Bronchial epithelial cell (primary cell): ENCODE results near the gene SCRN2. TPM values are rescaled to one million over a fixed set of nuclear protein-coding genes. Genes with fewer than 3 reads are reported as not detected.

ENCODE experiments used
- DNase-seq: peaks from one replicate; pipeline ENCODE4 v3.0.0-alpha.2; 2010; ENCODE audit warnings: low read depth
- FAIRE-seq: peaks from 2 replicates; lab custom pipeline; 2011; peaks lifted over from hg19 to GRCh38; lab: Jason Lieb, UNC
- H3K27me3 ChIP-seq: 2 replicates; pipeline ENCODE4 v1.5.1; 2011; ENCODE audit warnings: low read length; ENCODE audit not compliant: control insufficient read depth, insufficient read depth
- H3K36me3 ChIP-seq: 2 replicates; pipeline ENCODE4 v1.5.1; 2011; ENCODE audit warnings: low read length; ENCODE audit not compliant: control insufficient read depth, insufficient read depth
- H3K4me3 ChIP-seq: 2 replicates; pipeline ENCODE4 v1.5.1; 2011; ENCODE audit warnings: mild to moderate bottlenecking, low read depth, low read length, control low read depth
- total RNA-seq: library from RNA; depleted of rRNA; stranded (reverse); fragments of >200 nt; gene quantifications from 2 replicates; pipeline ENCODE4 v1.2.1, GENCODE V29; 2014
- TF ChIP-seq, protein P1 (sequence below): IDR thresholded peaks from 2 replicates; pipeline ENCODE4 v1.5.1; 2011; ENCODE audit warnings: mild to moderate bottlenecking, moderate library complexity, low read length, control low read depth, inconsistent platforms; ENCODE audit not compliant: insufficient read depth, severe bottlenecking

SCRN2 gene
- total RNA-seq, 1 donor from 2014 or later = 23.7 TPM

DNA sequence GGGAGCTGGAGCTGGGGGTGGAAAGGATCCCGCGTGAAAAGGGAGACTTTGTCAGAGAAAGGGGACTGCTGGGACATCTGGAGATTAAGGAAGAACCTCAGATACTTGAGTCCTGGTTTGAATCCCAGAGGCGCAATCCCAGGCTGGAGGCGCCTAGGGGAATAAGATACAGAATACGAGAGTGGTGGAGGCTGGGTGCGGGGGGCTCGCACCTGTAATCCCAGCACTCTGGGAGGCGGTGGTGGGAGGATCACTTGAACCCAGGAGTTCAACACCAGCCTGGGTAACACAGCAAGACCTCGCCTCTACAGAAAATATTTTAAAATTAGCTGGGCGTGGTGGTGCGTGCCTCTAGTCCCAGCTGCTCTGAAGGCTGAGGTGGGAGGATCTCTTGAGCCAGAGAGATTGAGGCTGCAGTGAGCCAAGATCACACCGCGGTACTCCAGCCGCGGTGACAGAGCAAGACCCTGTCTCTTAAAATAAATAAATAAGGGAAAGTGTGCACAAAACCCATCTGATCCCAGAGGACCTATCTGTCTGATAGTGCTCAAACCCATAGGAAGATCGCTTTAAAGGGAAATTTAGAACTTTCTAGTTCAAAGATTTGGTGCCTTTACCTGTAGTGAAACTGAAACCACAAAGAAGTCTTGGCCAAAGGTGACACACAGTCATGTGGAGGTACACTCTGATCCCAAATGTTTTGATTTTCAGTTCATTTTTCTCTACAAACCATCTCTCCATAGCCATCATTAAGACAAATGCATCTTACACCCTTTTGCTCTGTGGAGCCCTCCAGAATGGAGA, 617 bp upstream of the SCRN2 start:
- FAIRE-seq = no peak
- H3K36me3 ChIP-seq = peaks cover 4% of the 10 kb centered on the region
- DNase-seq = no peak
- H3K27me3 ChIP-seq = no peaks in the 10 kb centered on the region
- H3K4me3 ChIP-seq = peak overlapping the region; percentile 90
- TF ChIP-seq, protein P1, sequence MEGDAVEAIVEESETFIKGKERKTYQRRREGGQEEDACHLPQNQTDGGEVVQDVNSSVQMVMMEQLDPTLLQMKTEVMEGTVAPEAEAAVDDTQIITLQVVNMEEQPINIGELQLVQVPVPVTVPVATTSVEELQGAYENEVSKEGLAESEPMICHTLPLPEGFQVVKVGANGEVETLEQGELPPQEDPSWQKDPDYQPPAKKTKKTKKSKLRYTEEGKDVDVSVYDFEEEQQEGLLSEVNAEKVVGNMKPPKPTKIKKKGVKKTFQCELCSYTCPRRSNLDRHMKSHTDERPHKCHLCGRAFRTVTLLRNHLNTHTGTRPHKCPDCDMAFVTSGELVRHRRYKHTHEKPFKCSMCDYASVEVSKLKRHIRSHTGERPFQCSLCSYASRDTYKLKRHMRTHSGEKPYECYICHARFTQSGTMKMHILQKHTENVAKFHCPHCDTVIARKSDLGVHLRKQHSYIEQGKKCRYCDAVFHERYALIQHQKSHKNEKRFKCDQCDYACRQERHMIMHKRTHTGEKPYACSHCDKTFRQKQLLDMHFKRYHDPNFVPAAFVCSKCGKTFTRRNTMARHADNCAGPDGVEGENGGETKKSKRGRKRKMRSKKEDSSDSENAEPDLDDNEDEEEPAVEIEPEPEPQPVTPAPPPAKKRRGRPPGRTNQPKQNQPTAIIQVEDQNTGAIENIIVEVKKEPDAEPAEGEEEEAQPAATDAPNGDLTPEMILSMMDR = no peak

DNA sequence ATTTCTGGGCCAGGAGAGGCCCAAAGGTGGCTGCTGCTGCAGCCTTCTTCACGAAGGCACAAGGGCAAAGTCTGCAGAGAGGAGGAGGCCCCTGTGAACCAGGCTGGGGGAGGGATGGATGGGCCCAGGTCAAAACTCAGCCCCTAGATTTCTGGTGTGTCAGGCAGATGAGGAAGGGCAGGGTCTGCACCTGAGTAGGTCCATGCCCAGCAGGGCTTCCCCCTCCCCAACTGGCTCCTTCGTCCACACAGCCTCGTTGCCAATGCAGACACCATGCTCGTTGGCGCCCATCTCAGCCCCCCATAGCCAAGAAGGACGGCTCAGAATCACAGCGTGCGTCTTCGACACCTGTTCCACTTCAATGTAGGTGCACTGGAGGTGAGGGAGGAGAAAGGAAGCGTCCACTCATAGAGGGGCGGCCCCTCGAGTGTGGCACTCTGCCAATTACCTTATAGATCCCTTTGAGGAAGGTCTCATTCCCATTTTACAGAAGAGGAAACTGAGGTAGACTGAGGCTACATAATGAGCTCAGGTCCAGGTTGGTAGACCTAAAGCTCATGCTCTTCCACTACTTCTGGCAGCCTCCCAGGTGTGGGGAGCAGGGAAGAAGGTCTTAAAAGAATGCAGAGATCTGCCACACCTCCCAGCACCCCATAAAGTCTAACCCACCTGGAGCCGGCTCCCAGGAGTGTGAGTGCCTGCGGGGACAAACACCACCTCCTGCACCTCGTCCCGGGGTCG, 902 bp downstream of the SCRN2 start:
- FAIRE-seq (no peak), DNase-seq (no peak)
- TF ChIP-seq, protein P1 = no peak
- Histone ChIP-seq H3K4me3 (peak overlapping the region; percentile 90), H3K27me3 (no peaks in the 10 kb centered on the region), H3K36me3 (peaks cover 9% of the 10 kb centered on the region)

GRCh38 chr17:47839071-47839470, 2.0 kb downstream of the SCRN2 start:
- DNase-seq (no peak), FAIRE-seq (no peak)
- Histone ChIP-seq H3K36me3 (peaks cover 9% of the 10 kb centered on the region), H3K27me3 (no peaks in the 10 kb centered on the region), H3K4me3 (no peak overlapping the region)
- TF ChIP-seq, protein P1 = no peak

- no peak for DNase-seq
- TF ChIP-seq, protein P1 = no peak
- Histone ChIP-seq H3K4me3 (no peak overlapping the region), H3K27me3 (no peaks in the 10 kb centered on the region), H3K36me3 (peaks cover 9% of the 10 kb centered on the region)
- FAIRE-seq = no peak
Measured at GRCh38 chr17:47838636-47839035, 2.4 kb downstream of the SCRN2 start.

GRCh38 chr17:47837401-47838039, 3.6 kb downstream of the SCRN2 start:
- TF ChIP-seq, protein P1 = no peak
- Histone ChIP-seq H3K4me3 (no peak overlapping the region), H3K36me3 (peaks cover 9% of the 10 kb centered on the region), H3K27me3 (no peaks in the 10 kb centered on the region)
- FAIRE-seq (no peak), DNase-seq (no peak)
